GM18505 (cell line): Measurements from ENCODE around the gene CD40LG.

Experiments used
- ATAC-seq: cut with Tn5 transposase; IDR thresholded peaks from one replicate; pipeline ENCODE4 v1.9.1; 2021; ENCODE audit not compliant: unreplicated experiment
- POLR2A ChIP-seq: IDR thresholded peaks from 4 replicates; pipeline ENCODE4 v1.6.1; 2011; ENCODE audit warnings: borderline replicate concordance; ENCODE audit not compliant: insufficient read depth, insufficient read length; ENCODE audit errors: extremely low read depth

Gene CD40LG

DNA sequence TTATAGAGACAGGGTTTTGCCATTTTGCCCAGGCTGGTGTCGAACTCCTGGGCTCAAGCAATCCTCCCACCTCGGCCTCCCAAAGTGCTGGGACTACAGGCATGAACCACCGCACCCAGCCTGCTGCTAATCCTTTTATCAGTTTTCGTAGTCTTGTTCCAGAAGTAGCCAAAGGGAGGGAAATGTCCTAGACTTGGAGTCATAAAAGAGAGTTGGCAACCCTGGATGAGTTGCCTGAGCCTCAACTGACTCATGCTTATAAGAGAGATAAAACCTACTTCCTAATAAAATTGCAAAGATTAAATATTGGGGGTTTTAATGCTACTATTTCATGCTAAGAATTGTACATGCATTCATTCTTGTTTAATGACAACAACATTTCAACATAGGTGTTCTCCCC lies 44.3 kb downstream of the CD40LG start:
- TF ChIP-seq POLR2A, result no peak
- no peak for ATAC-seq

DNA sequence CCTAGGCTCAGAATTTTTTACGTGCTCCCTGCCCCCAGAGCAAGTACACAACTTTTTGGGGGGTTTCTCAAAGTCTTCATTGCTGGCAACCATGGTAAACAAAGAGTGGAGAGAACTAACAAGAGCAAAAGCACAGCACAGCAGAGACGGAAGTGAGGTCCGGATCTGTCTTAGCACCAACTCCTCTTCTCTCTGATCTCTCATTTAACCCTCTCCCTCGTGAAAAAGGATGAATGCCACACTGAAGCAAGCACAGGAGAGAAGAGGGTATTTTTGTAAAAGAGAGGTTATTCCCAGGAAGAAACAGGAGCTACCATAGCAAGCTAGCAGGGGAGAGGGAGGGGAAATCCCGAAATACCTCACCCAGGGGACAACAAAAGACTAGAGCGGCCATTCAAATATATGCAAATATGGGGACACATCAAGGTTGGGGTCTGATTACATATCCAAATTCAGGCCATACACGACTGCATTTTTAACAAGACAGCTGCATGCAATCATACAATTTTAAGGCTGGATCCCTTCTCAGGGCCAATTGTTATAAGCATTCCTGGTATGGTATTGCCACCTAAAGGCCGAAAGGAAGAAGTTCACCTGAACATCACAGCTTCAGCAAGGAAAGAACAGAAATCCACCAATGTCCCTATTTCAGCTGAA lies 46.6 kb downstream of the CD40LG start:
- peak; percentile 79 for ATAC-seq
- TF ChIP-seq POLR2A, result no peak

DNA sequence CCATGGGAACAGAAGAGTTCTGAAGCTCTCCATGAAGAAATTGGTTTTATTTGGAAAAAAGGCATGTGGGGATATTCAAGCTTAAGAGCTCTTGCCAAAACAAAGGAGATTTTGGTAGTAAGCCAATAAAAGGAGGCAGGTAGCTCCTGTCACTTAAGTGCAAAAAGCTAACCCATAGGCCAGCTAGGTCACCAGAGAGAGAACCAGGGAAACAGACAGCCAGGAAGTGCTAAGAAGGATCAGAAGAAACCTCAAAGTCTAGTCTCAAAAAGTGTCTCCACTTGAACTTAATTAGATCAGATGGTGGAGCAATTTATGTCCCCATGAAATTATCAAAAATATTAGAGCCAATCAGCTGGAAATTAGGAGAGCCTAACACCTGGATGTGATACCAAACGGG lies 49.2 kb downstream of the CD40LG start:
- no peak for TF ChIP-seq POLR2A
- ATAC-seq, result no peak

DNA sequence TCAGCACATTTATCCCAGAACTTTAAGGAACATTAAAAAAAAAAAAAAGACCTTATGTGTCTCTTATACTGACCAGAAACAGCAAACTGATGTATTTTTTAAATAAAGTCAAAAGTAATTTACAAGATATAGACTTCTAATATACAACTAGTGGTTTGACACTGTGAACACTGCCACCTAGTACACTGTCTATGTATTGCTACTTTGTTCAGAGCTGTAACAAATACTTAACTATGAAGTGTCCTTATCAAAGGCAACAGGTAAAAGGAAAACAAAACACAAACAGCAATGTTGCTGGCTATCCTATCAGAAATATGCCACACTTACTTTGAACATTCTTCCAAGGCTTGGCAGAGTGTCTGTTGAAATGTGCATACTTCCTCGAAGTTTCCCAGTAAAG lies 60.4 kb downstream of the CD40LG start:
- no peak for TF ChIP-seq POLR2A
- ATAC-seq, result no peak
